NCI-H146 treated with DMSO at 0.1 percent for 48 hours (cell line): Measurements from ENCODE around the gene GRM8.

Source experiments
- DNase-seq: peaks from one replicate; lab custom pipeline; 2025; ENCODE audit not compliant: unreplicated experiment; lab: John Stamatoyannopoulos, UW

The GRM8 gene

GRCh38 chr7:127151379-127151778 is 101.4 kb downstream of the GRM8 start:
- DNase-seq, result no peak

GRCh38 chr7:127150543-127150942 is 102.2 kb downstream of the GRM8 start:
- no peak for DNase-seq

GRCh38 chr7:127146746-127147536 is 105.8 kb downstream of the GRM8 start:
- DNase-seq, result no peak

- no peak for DNase-seq
These were observed 115.6 kb downstream of the GRM8 start for GRCh38 chr7:127137146-127137545.

GRCh38 chr7:127135871-127136485 is 116.8 kb downstream of the GRM8 start:
- no peak for DNase-seq

GRCh38 chr7:127123220-127123619 is 129.5 kb downstream of the GRM8 start:
- DNase-seq, result no peak

GRCh38 chr7:127119517-127119916 is 133.2 kb downstream of the GRM8 start:
- DNase-seq, result no peak

GRCh38 chr7:127114742-127115265 is 137.9 kb downstream of the GRM8 start:
- DNase-seq, result no peak

GRCh38 chr7:127107601-127108007 is 145.1 kb downstream of the GRM8 start:
- no peak for DNase-seq

- no peak for DNase-seq
These were observed 159.4 kb downstream of the GRM8 start for GRCh38 chr7:127093340-127093739.

GRCh38 chr7:127091620-127092019 is 161.1 kb downstream of the GRM8 start:
- no peak for DNase-seq

- DNase-seq, result no peak
These were observed 163.6 kb downstream of the GRM8 start for GRCh38 chr7:127089146-127089545.

- no peak for DNase-seq
These were observed 171.2 kb downstream of the GRM8 start for GRCh38 chr7:127081539-127081938.

- no peak for DNase-seq
These were observed 172.2 kb downstream of the GRM8 start for GRCh38 chr7:127080576-127080975.

GRCh38 chr7:127066974-127067373 is 185.8 kb downstream of the GRM8 start:
- DNase-seq, result no peak

- DNase-seq, result no peak
These were observed 193.3 kb downstream of the GRM8 start for GRCh38 chr7:127059475-127059874.

- DNase-seq, result no peak
These were observed 194.8 kb downstream of the GRM8 start for GRCh38 chr7:127057918-127058317.

GRCh38 chr7:127056202-127056601 is 196.5 kb downstream of the GRM8 start:
- DNase-seq, result no peak

- DNase-seq, result no peak
These were observed 205.2 kb downstream of the GRM8 start for GRCh38 chr7:127047521-127047920.

- DNase-seq, result no peak
These were observed 210.9 kb downstream of the GRM8 start for GRCh38 chr7:127041689-127042452.

GRCh38 chr7:127040042-127040441 is 212.7 kb downstream of the GRM8 start:
- no peak for DNase-seq

GRCh38 chr7:127039541-127039940 is 213.2 kb downstream of the GRM8 start:
- DNase-seq, result no peak
